Ovary (tissue), 9 donors: ENCODE data around the gene COBL. TPM values are rescaled to one million over a fixed set of nuclear protein-coding genes. Genes with fewer than 3 reads are reported as not detected.

Experiments
- DNase-seq, 5 donors: peaks; one replicate each; pipeline ENCODE4 v3.0.0-alpha.2; 2019 to 2020
- H3K27ac ChIP-seq, 2 donors: fragments of 200-600 bp; one replicate each; pipeline versions ENCODE4 v1.5.1 to v1.8.0; 2019 to 2022
- H3K27me3 ChIP-seq: fragments of 200-600 bp; one replicate; pipeline ENCODE4 v1.8.0; 2022
- H3K36me3 ChIP-seq: fragments of 200-600 bp; sonication (generic); one replicate; pipeline ENCODE4 v1.5.1; 2019
- H3K4me1 ChIP-seq: one replicate; pipeline ENCODE4 v1.8.1; 2013; ENCODE audit warnings: mild to moderate bottlenecking, moderate library complexity; ENCODE audit not compliant: insufficient read depth
- H3K4me3 ChIP-seq: fragments of 200-600 bp; sonication (generic); one replicate; pipeline ENCODE4 v1.5.1; 2017
- H3K9me3 ChIP-seq, 2 donors: fragments of 200-600 bp in 1 of 2; sonication (generic) in 1 of 2; one replicate each; pipeline versions ENCODE4 v1.5.1 to v1.8.1; 2013 to 2019; ENCODE audit warnings: mild to moderate bottlenecking in 1 of 2, moderate library complexity in 1 of 2
- CTCF ChIP-seq, 3 donors: fragments of 450-650 bp in 2 of 3; fragments of 200-600 bp in 1 of 3; IDR thresholded peaks; one replicate each; pipeline versions ENCODE4 v1.5.1 to v1.8.0; 2016 to 2022; ENCODE audit warnings: antibody characterized with exemption in 3 of 3, mild to moderate bottlenecking in 1 of 3
- EP300 ChIP-seq: sonication (generic); formaldehyde crosslinking; IDR thresholded peaks from one replicate; pipeline ENCODE4 v1.6.1; 2017; ENCODE audit warnings: antibody characterized with exemption
- POLR2A ChIP-seq: fragments of 450-650 bp; IDR thresholded peaks from one replicate; pipeline ENCODE4 v1.6.1; 2017; ENCODE audit warnings: antibody characterized with exemption, mild to moderate bottlenecking, moderate library complexity
- WGBS, 3 donors: extraction: QIAGEN DNeasy Blood & Tissue Kit in 1 of 3; methylation state at CpG; one replicate each; pipeline versions ENCODE4 v1.1.5 to v1.1.7; 2013 to 2017; 5-methylcytosine and 5-hydroxymethylcytosine counted together
- intact Hi-C, 4 donors: fragments of 100-400 bp; cut with DNase I; formaldehyde crosslinking; loops; one replicate each; pipeline versions ENCODE4 v1.11.0 to v1.15.1; 2022 to 2023
- polyA plus RNA-seq, 2 donors: library from polyadenylated mRNA; stranded (reverse); fragments of 200-250 nt in 1 of 2; fragments of 350-450 nt in 1 of 2; fragmentation: Illumina TruSeq in 1 of 2; extraction: RNeasy Lipid Tissue Mini Kit (QIAGEN cat#74804) in 1 of 2; gene quantifications; one replicate each; pipeline ENCODE4 v1.2.3, GENCODE V29; 2013 to 2014
- total RNA-seq, 7 donors: library from RNA; depleted of rRNA in 2 of 7; stranded (reverse); fragments of >200 nt in 2 of 7; fragmentation: NEBNext Ultra II Directional in 3 of 7; extraction: Animal tissue kit (Norgen Biotek cat#: 25700) in 3 of 7; gene quantifications; one replicate each; pipeline versions ENCODE4 v1.1.0 to v1.2.4, GENCODE V29; 2016 to 2023
- donor health status: DM: no; HTN: no; CAD: no; lungs with moderate emphysema.
- donor health status: DM: no; HTN: no; CAD: no.
- donor health status: Bipolar disorder and iron deficiency.
- donor health status: DM: yes; HTN: yes; CAD: no.
- donor health status: DM: no; HTN: no; CAD: no.
- donor health status: DM: yes; HTN: yes; CAD: no.

Gene COBL
- total and polyA plus RNA-seq, 9 donors: 0.87 to 33.4 (median 3.9) TPM

DNA sequence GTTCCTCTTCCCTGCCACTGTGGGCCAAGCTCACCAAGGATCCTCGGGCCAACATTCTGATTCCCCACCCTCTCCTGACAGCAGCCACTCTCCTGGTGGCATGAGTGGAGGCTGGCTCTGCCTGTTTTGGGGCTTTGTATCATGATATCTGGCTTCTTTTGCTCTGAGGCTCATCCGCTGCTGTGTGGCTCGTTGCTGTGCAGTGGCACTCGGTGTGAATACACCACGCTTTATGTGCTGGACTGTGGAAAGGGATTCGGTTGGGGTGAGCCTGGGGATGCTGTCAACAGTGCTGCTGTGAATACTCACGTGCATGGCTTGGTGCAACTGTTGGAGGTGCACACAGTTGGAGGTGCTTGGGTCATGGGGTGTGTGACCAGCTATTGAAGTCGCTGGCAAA lies 208.5 kb downstream of the COBL start:
- 76 to 83% (median 80%) methylated on average over 8 of the region's 8 CpGs for WGBS, 3 donors

GRCh38 chr7:51104278-51104677 lies 212.3 kb downstream of the COBL start:
- TF ChIP-seq EP300 (no peak), CTCF (IDR thresholded peaks at IDR 0.05) (no peak), POLR2A (no peak)
- no peaks in the 10 kb centered on the region for H3K9me3 ChIP-seq
- H3K27ac ChIP-seq: no peak overlapping the region
- DNase-seq: no peak
- no peaks in the 10 kb centered on the region for H3K4me1 ChIP-seq
- intact Hi-C loops: loop anchor here in 1 of 4 donors (10.0 kb wide), 1 partner anchor 49 kb away; no protein-coding TSS in a partner anchor
- no peak overlapping the region for H3K4me3 ChIP-seq
- WGBS, 3 donors: 60 to 67% (median 61%) methylated on average over 3 of the region's 3 CpGs
- H3K27me3 ChIP-seq: no peaks in the 10 kb centered on the region
- H3K36me3 ChIP-seq: no peaks in the 10 kb centered on the region

More for the DNA sequence above, 208.5 kb downstream of the COBL start:
- Histone ChIP-seq H3K36me3 (no peaks in the 10 kb centered on the region), H3K27me3 (no peaks in the 10 kb centered on the region), H3K27ac (no peak overlapping the region), H3K9me3 (no peaks in the 10 kb centered on the region), H3K4me3 (no peak overlapping the region), H3K4me1 (no peaks in the 10 kb centered on the region)
- DNase-seq: no peak
- intact Hi-C loops: loop anchor here in 1 of 4 donors (10.0 kb wide), 1 partner anchor 53 kb away; no protein-coding TSS in a partner anchor
- TF ChIP-seq CTCF (IDR thresholded peaks at IDR 0.05): no peak
- TF ChIP-seq POLR2A: no peak
- no peak for TF ChIP-seq EP300

- TF ChIP-seq EP300 (no peak), CTCF (IDR thresholded peaks at IDR 0.05) (no peak), POLR2A (no peak)
- 87 to 96% (median 93%) methylated on average over 5 of the region's 5 CpGs for WGBS, 3 donors
- Histone ChIP-seq H3K9me3 (no peaks in the 10 kb centered on the region), H3K27me3 (no peaks in the 10 kb centered on the region), H3K36me3 (no peaks in the 10 kb centered on the region), H3K4me1 (no peaks in the 10 kb centered on the region), H3K27ac (no peak overlapping the region), H3K4me3 (no peak overlapping the region)
- intact Hi-C loops: loop anchor here in 1 of 4 donors (10.0 kb wide), 1 partner anchor 49 kb away; no protein-coding TSS in a partner anchor
- DNase-seq: no peak
Measured at GRCh38 chr7:51103718-51104117, 212.9 kb downstream of the COBL start.

DNA sequence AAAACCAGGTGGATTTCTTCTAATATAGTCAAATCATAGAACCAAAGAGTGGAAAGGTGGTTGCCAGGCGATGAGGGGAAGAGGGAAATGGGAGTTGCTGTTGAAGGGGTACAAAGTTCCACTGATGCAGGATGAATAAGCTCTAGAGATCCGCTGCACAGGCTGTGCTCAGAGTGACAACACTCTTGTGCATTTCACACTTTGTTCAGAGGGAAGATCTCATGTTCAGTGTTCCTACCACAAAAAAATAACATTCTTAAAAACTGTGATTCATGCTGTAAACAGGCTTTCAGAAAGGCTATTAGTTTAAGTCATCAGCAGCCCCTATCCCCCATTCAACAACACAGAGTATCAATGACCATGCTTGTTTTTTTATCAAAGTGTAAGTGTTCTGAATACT lies 213.8 kb downstream of the COBL start:
- DNase-seq: no peak
- Histone ChIP-seq H3K4me1 (no peaks in the 10 kb centered on the region), H3K4me3 (no peak overlapping the region), H3K27me3 (no peaks in the 10 kb centered on the region), H3K36me3 (no peaks in the 10 kb centered on the region), H3K27ac (no peak overlapping the region), H3K9me3 (no peaks in the 10 kb centered on the region)
- intact Hi-C loops: loop anchor here in 1 of 4 donors (10.0 kb wide), 1 partner anchor 48 kb away; no protein-coding TSS in a partner anchor
- 76 to 93% (median 78%) methylated on average over 2 of the region's 2 CpGs for WGBS, 3 donors
- TF ChIP-seq POLR2A (no peak), CTCF (IDR thresholded peaks at IDR 0.05) (no peak), EP300 (no peak)
